Mesenchymal stem cell (in vitro differentiated cells and primary cell): ENCODE measurements around the gene DNAJC5G. TPM values are rescaled to one million over a fixed set of nuclear protein-coding genes. Genes with fewer than 3 reads are reported as not detected.

Source experiments
- DNase-seq: peaks from one replicate; pipeline ENCODE4 v3.0.0-alpha.2; 2013
- H2AFZ ChIP-seq: one replicate; pipeline ENCODE4 v1.6.1; 2013; ENCODE audit warnings: low read depth, mild to moderate bottlenecking, control low read depth, inconsistent platforms, low read length, moderate library complexity
- H2AK5ac ChIP-seq: 2 replicates; pipeline ENCODE4 v1.6.1; 2013; ENCODE audit warnings: low read length, moderate library complexity, mild to moderate bottlenecking, inconsistent platforms; ENCODE audit not compliant: severe bottlenecking
- H2BK120ac ChIP-seq: one replicate; pipeline ENCODE4 v1.6.1; 2013; ENCODE audit warnings: low read depth, mild to moderate bottlenecking, inconsistent platforms, low read length, moderate library complexity
- H2BK12ac ChIP-seq, 2 experiments: one replicate each; pipeline ENCODE4 v1.6.1; 2013; ENCODE audit warnings: inconsistent platforms in 2 of 2, low read length in 2 of 2, mild to moderate bottlenecking in 2 of 2, moderate library complexity in 2 of 2, control low read depth in 1 of 2
- H2BK15ac ChIP-seq: one replicate; pipeline ENCODE4 v1.6.1; 2013; ENCODE audit warnings: mild to moderate bottlenecking, low read depth, inconsistent platforms; ENCODE audit not compliant: poor library complexity, severe bottlenecking
- H2BK5ac ChIP-seq: 2 replicates; pipeline ENCODE4 v1.6.1; 2013; ENCODE audit warnings: low read depth, mild to moderate bottlenecking, low read length, control low read depth, inconsistent platforms; ENCODE audit not compliant: poor library complexity, severe bottlenecking
- H3K14ac ChIP-seq, 2 experiments: one replicate each; pipeline ENCODE4 v1.6.1; 2013; ENCODE audit warnings: inconsistent platforms in 2 of 2, low read length in 2 of 2, control low read depth in 1 of 2, mild to moderate bottlenecking in 1 of 2, moderate library complexity in 1 of 2
- H3K18ac ChIP-seq, 2 experiments: one replicate each; pipeline ENCODE4 v1.6.1; 2013; ENCODE audit warnings: inconsistent platforms in 2 of 2, low read length in 2 of 2, control low read depth in 1 of 2, low read depth in 1 of 2, mild to moderate bottlenecking in 1 of 2
- H3K23ac ChIP-seq, 2 experiments: one replicate each; pipeline ENCODE4 v1.6.1; 2013; ENCODE audit warnings: inconsistent platforms in 2 of 2, low read length in 2 of 2, mild to moderate bottlenecking in 2 of 2, moderate library complexity in 2 of 2, control low read depth in 1 of 2
- H3K27ac ChIP-seq: 2 replicates; pipeline ENCODE4 v1.5.1; 2013; ENCODE audit warnings: mild to moderate bottlenecking, moderate library complexity, low read length, control low read depth, inconsistent platforms; ENCODE audit not compliant: poor library complexity, severe bottlenecking
- H3K27me3 ChIP-seq, 2 experiments: 2 replicates each; pipeline versions ENCODE4 v1.6.1 to v1.7.0; 2013; ENCODE audit warnings: low read length in 2 of 2, mild to moderate bottlenecking in 2 of 2, moderate library complexity in 2 of 2, control low read depth in 1 of 2, inconsistent platforms in 1 of 2; ENCODE audit not compliant: control insufficient read depth in 1 of 2, insufficient read depth in 1 of 2
- H3K36me3 ChIP-seq, 2 experiments: 2 replicates each; pipeline versions ENCODE4 v1.6.1 to v1.7.0; 2013; ENCODE audit warnings: low read length in 2 of 2, control low read depth in 1 of 2, inconsistent platforms in 1 of 2, low read depth in 1 of 2, mild to moderate bottlenecking in 1 of 2; ENCODE audit not compliant: insufficient read depth in 2 of 2, control insufficient read depth in 1 of 2
- H3K4ac ChIP-seq, 2 experiments: one replicate each; pipeline ENCODE4 v1.6.1; 2013; ENCODE audit warnings: inconsistent platforms in 2 of 2, low read length in 2 of 2, mild to moderate bottlenecking in 2 of 2, moderate library complexity in 2 of 2, control low read depth in 1 of 2, low read depth in 1 of 2
- H3K4me1 ChIP-seq: 2 replicates; pipeline ENCODE4 v1.6.1; 2013; ENCODE audit warnings: low read depth, low read length, control low read depth; ENCODE audit not compliant: control insufficient read depth, insufficient read depth
- H3K4me2 ChIP-seq: 2 replicates; pipeline ENCODE4 v1.6.1; 2013; ENCODE audit warnings: low read length, mild to moderate bottlenecking, inconsistent platforms; ENCODE audit not compliant: poor library complexity, severe bottlenecking
- H3K4me3 ChIP-seq, 2 experiments: 2 replicates each; pipeline versions ENCODE4 v1.5.1 to v1.7.0; 2013; ENCODE audit warnings: low read length in 2 of 2, mild to moderate bottlenecking in 2 of 2, control low read depth in 1 of 2, low read depth in 1 of 2; ENCODE audit not compliant: insufficient read depth in 1 of 2
- H3K79me1 ChIP-seq: replicated peaks from 2 replicates; pipeline ENCODE4 v1.6.1; 2013; ENCODE audit warnings: mild to moderate bottlenecking, control low read depth, low read length, inconsistent platforms; ENCODE audit not compliant: poor library complexity, severe bottlenecking
- H3K9ac ChIP-seq: 2 replicates; pipeline ENCODE4 v1.7.0; 2013; ENCODE audit warnings: mild to moderate bottlenecking, low read length, moderate library complexity
- H3K9me3 ChIP-seq: 2 replicates; pipeline ENCODE4 v1.7.0; 2013; ENCODE audit warnings: mild to moderate bottlenecking, low read length; ENCODE audit not compliant: control insufficient read depth
- H4K8ac ChIP-seq: one replicate; pipeline ENCODE4 v1.6.1; 2013; ENCODE audit warnings: inconsistent platforms, mild to moderate bottlenecking, low read length, moderate library complexity
- H4K91ac ChIP-seq: one replicate; pipeline ENCODE4 v1.6.1; 2013; ENCODE audit warnings: mild to moderate bottlenecking, low read length, inconsistent platforms
- WGBS: methylation state at CpG from one replicate; pipeline ENCODE4 v1.1.7; 2013; ENCODE audit warnings: mixed read lengths; 5-methylcytosine and 5-hydroxymethylcytosine counted together
- polyA plus RNA-seq, 2 experiments: library from polyadenylated mRNA; stranded (reverse); fragments of 200-250 nt; gene quantifications; one replicate each; pipeline ENCODE4 v1.2.3, GENCODE V29; 2013

DNAJC5G gene, protein sequence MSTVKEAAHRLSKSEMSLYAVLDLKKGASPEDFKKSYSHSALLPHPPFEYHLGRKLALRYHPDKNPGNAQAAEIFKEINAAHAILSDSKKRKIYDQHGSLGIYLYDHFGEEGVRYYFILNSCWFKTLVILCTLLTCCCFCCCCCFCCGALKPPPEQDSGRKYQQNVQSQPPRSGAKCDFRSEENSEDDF
- polyA plus RNA-seq (2013, experiment 1 of 2), result not detected
- not detected for polyA plus RNA-seq (2013, experiment 2 of 2)

DNA sequence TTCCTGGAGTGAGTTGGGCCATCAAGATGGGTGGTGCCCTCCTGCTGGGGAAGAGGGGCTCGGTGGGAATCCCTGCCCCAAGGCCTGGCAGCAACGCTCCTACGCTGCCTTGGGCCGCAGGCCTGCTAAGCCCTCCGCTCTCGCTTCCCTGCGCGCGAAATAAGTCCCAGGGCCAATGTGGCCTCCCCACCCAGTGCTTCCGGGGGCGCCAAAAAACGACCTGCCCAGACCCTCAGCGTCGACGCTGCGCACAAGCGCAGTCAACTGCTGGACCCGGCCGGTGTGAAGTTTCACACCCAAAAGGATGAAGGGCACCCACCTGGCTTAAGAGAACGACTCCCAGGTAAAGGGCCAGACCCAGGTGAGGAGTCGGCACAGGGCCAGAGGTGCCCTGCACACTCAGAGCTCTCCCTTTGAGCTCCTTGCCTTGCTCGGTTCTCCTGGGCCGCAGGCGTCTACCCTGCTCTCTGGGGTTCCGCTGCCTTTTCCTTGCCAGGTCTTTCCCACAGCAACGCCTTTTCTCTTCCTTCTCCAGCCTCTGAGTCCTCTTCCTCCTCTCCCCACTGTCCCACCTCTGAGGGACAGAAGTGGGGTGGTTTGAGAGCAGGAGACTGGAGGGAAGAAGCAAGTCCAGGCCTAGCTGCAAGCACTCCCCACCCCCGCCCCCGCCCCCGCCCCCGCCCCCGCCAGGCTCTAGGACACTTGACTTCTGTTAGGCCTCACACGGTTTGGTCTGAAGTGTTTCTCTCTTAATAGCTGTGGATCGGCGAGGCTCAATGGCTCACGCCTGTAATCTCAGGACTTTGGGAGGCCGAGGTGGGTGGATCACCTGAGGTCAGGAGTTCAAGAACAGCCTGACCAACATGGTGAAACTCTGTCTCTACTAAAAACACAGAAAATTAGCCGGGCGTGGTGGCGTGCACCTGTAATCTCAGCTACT, at the start of gene DNAJC5G:
Gene DNAJC5G, plus strand, starts transcription at position 223 of the 940 bp plus-strand sequence. CDS start 1,296 bp downstream, outside the sequence.
- no peak within 1 kb of the TSS for H3K4ac ChIP-seq
- WGBS, result 86% methylated on average over 32 of the region's 39 CpGs
- no peak for DNase-seq
- no peak within 1 kb of the TSS for H3K4me3 ChIP-seq
- H3K27me3 ChIP-seq, result peaks cover 39 to 43% of the 10 kb centered on the region in 2 experiments
- H4K91ac ChIP-seq, result no peak within 1 kb of the TSS
- no peak within 1 kb of the TSS for H2BK12ac ChIP-seq
- no peaks in the 10 kb centered on the region for H3K9me3 ChIP-seq
- no peak within 1 kb of the TSS for H3K27ac ChIP-seq
- H3K14ac ChIP-seq, result no peak within 1 kb of the TSS
- H3K9ac ChIP-seq, result no peak within 1 kb of the TSS
- H2BK15ac ChIP-seq, result no peak within 1 kb of the TSS
- no peaks in the 10 kb centered on the region for H3K4me1 ChIP-seq
- no peak within 1 kb of the TSS for H3K4me2 ChIP-seq
- no peak within 1 kb of the TSS for H2BK120ac ChIP-seq
- H2AFZ ChIP-seq, result no peak within 1 kb of the TSS
- no peaks in the 10 kb centered on the region for H3K79me1 ChIP-seq
- H2AK5ac ChIP-seq, result no peak within 1 kb of the TSS
- H3K23ac ChIP-seq, result peak within 1 kb of the TSS in 1 of 2 experiments; percentile 57
- no peak within 1 kb of the TSS for H4K8ac ChIP-seq
- H3K18ac ChIP-seq, result no peak within 1 kb of the TSS
- no peak within 1 kb of the TSS for H2BK5ac ChIP-seq
- H3K36me3 ChIP-seq, result no peaks in the 10 kb centered on the region

- H3K9ac ChIP-seq, result no peak overlapping the region
- H2BK15ac ChIP-seq, result no peak overlapping the region
- no peaks in the 10 kb centered on the region for H3K9me3 ChIP-seq
- H3K4ac ChIP-seq, result no peak overlapping the region
- H3K27ac ChIP-seq, result no peak overlapping the region
- H2BK120ac ChIP-seq, result no peak overlapping the region
- WGBS, result 97% methylated on average over 9 of the region's 9 CpGs
- no peak for DNase-seq
- H2AK5ac ChIP-seq, result no peak overlapping the region
- H3K36me3 ChIP-seq, result peaks cover 68 to 93% of the 10 kb centered on the region in 2 experiments
- no peak overlapping the region for H2AFZ ChIP-seq
- H3K27me3 ChIP-seq, result no peaks in the 10 kb centered on the region
- H3K79me1 ChIP-seq, result peaks cover 48% of the 10 kb centered on the region
- H3K4me2 ChIP-seq, result no peak overlapping the region
- H4K91ac ChIP-seq, result peak overlapping the region; percentile 53
- H3K4me3 ChIP-seq, result no peak overlapping the region
- H2BK5ac ChIP-seq, result no peak overlapping the region
- H3K4me1 ChIP-seq, result peaks cover 4% of the 10 kb centered on the region
- no peak overlapping the region for H3K14ac ChIP-seq
- no peak overlapping the region for H4K8ac ChIP-seq
- H2BK12ac ChIP-seq, result no peak overlapping the region
- no peak overlapping the region for H3K23ac ChIP-seq
- H3K18ac ChIP-seq, result no peak overlapping the region
These were observed 49.7 kb upstream of the DNAJC5G start for GRCh38 chr2:27225526-27225925.

GRCh38 chr2:27227501-27227900, 47.7 kb upstream of the DNAJC5G start:
- H2AFZ ChIP-seq, result no peak overlapping the region

DNA sequence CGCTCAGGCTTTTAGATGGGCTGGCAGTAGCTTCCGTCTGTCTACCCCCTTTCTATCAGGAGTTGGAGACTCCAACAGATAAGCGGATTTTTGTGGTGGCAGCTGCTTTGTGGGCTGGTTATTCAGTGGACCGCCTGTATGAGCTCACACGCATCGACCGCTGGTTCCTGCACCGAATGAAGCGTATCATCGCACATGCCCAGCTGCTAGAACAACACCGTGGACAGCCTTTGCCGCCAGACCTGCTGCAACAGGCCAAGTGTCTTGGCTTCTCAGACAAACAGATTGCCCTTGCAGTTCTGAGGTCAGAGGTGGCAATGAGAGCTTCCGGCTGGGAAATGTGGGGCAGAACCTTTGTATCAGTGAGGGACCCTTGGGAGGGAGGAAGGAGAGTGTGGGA, 43.3 kb upstream of the DNAJC5G start:
- 96% methylated on average over 13 of the region's 13 CpGs for WGBS
- Histone ChIP-seq H3K18ac (no peak overlapping the region), H3K36me3 (peaks cover 70 to 94% of the 10 kb centered on the region in 2 experiments), H4K91ac (no peak overlapping the region), H2BK5ac (no peak overlapping the region), H3K4me3 (no peak overlapping the region), H3K4ac (no peak overlapping the region), H2BK120ac (no peak overlapping the region), H2BK15ac (no peak overlapping the region), H3K27me3 (no peaks in the 10 kb centered on the region), H3K9me3 (no peaks in the 10 kb centered on the region), H3K9ac (no peak overlapping the region), H3K79me1 (peaks cover 33% of the 10 kb centered on the region), H2AFZ (no peak overlapping the region), H3K27ac (no peak overlapping the region), H3K4me2 (no peak overlapping the region), H3K14ac (no peak overlapping the region), H2BK12ac (no peak overlapping the region), H2AK5ac (no peak overlapping the region), H4K8ac (no peak overlapping the region), H3K23ac (no peak overlapping the region), H3K4me1 (no peaks in the 10 kb centered on the region)
- no peak for DNase-seq

More at GRCh38 chr2:27227501-27227900, 47.7 kb upstream of the DNAJC5G start:
- H3K4me2 ChIP-seq, result no peak overlapping the region
- H2BK120ac ChIP-seq, result no peak overlapping the region
- no peak overlapping the region for H4K8ac ChIP-seq
- H3K27me3 ChIP-seq, result no peaks in the 10 kb centered on the region
- no peak overlapping the region for H2BK5ac ChIP-seq
- no peak overlapping the region for H3K14ac ChIP-seq
- peaks cover 2% of the 10 kb centered on the region for H3K4me1 ChIP-seq
- no peak overlapping the region for H3K23ac ChIP-seq
- H3K18ac ChIP-seq, result no peak overlapping the region
- H3K27ac ChIP-seq, result no peak overlapping the region
- no peak overlapping the region for H3K4ac ChIP-seq
- no peak overlapping the region for H2BK12ac ChIP-seq
- DNase-seq, result no peak
- H3K9ac ChIP-seq, result no peak overlapping the region
- H3K36me3 ChIP-seq, result peaks cover 71 to 95% of the 10 kb centered on the region in 2 experiments
- no peak overlapping the region for H2AK5ac ChIP-seq
- no peaks in the 10 kb centered on the region for H3K9me3 ChIP-seq
- no peak overlapping the region for H3K4me3 ChIP-seq
- H2BK15ac ChIP-seq, result no peak overlapping the region
- 100% methylated on average over 2 of the region's 2 CpGs for WGBS
- no peak overlapping the region for H4K91ac ChIP-seq
- H3K79me1 ChIP-seq, result peaks cover 51% of the 10 kb centered on the region
